SK-N-SH (cell line): ENCODE data around the gene SSTR1.

Experiments used
- CTCF ChIP-seq: fragments of 200-600 bp; sonication (generic); IDR thresholded peaks from 2 replicates; pipeline ENCODE4 v1.6.1; 2017; ENCODE audit warnings: antibody characterized with exemption, mild to moderate bottlenecking, moderate library complexity
- EP300 ChIP-seq, 2 experiments: IDR thresholded peaks; 2 replicates each; pipeline versions ENCODE4 v1.4.0 to v1.6.1; 2012; ENCODE audit warnings: borderline replicate concordance in 1 of 2, low read depth in 1 of 2, low read length in 1 of 2
- GABPA ChIP-seq: IDR thresholded peaks from 2 replicates; pipeline ENCODE4 v1.4.0; 2012; ENCODE audit warnings: low read depth, mild to moderate bottlenecking
- MAX ChIP-seq: IDR thresholded peaks from 2 replicates; pipeline ENCODE4 v1.4.0; 2012; ENCODE audit warnings: low read depth
- MEF2A ChIP-seq: IDR thresholded peaks from 2 replicates; pipeline ENCODE4 v1.4.0; 2012; ENCODE audit warnings: low read depth, borderline replicate concordance
- PBX3 ChIP-seq: IDR thresholded peaks from 2 replicates; pipeline ENCODE4; 2012
- POLR2AphosphoS5 ChIP-seq: IDR thresholded peaks from 2 replicates; pipeline ENCODE4 v1.6.1; 2012; ENCODE audit warnings: low read depth, low read length
- YY1 ChIP-seq: IDR thresholded peaks from 2 replicates; pipeline ENCODE4 v1.4.0; 2012; ENCODE audit warnings: low read depth, mild to moderate bottlenecking

GRCh38 chr14:38250331-38250730, 42.6 kb downstream of the SSTR1 start:
- no peak for TF ChIP-seq CTCF
- TF ChIP-seq MAX, result no peak
- no peak for TF ChIP-seq EP300 (IDR thresholded peaks at IDR 0.05; ENCODE audit: borderline replicate concordance in 1 of 2, low read depth in 1 of 2, low read length in 1 of 2)
- TF ChIP-seq PBX3, result no peak
- TF ChIP-seq POLR2AphosphoS5, result no peak
- TF ChIP-seq GABPA, result no peak
- TF ChIP-seq MEF2A, result no peak
- no peak for TF ChIP-seq YY1
